ENCODE data around the gene ZNF300. TPM values are rescaled to one million over a fixed set of nuclear protein-coding genes. Genes with fewer than 3 reads are reported as not detected.
A peak's percentile ranks its signal among the peaks of the same experiment; 100 is the strongest.

The ZNF300 gene
- total and polyA plus RNA-seq, 10 of the 15 experiments (the other 5 are each of a cell fraction or from before 2014, with no cell fraction given), result 0.03 to 1.5 (median 0.16) TPM; not detected in 1

GRCh38 chr5:150895431-150896428, 9.1 kb downstream of the ZNF300 start:
- TF ChIP-seq HSF1 (IDR thresholded peaks at IDR 0.05; ENCODE audit: low read depth, low read length) (no peak), NFIC (IDR thresholded peaks at IDR 0.05; ENCODE audit: low read depth, low read length) (no peak), CBX5 (IDR thresholded peaks at IDR 0.05; ENCODE audit: low read depth) (0 out of 2 replicates have a peak, but pooled peaks have one; percentile 15)
- H3K4me2 ChIP-seq (ENCODE audit: control insufficient read depth, insufficient read depth), result no peak overlapping the region
- no peak overlapping the region for H3K27ac ChIP-seq (ENCODE audit: control insufficient read depth, insufficient read depth)
- no TSS peak for BruUV-seq (replicated peaks)
- H3K27me3 ChIP-seq (replicated peaks in 1 of 2; ENCODE audit: control insufficient read depth in 2 of 2, insufficient read depth in 2 of 2, low read length in 1 of 2), result no peaks in the 10 kb centered on the region
- no peak overlapping the region for H3K9ac ChIP-seq (ENCODE audit: control insufficient read depth, insufficient read depth, low read length)
- H4K20me1 ChIP-seq (ENCODE audit: control insufficient read depth, insufficient read depth), result no peaks in the 10 kb centered on the region
- H3K9me3 ChIP-seq (replicated peaks; ENCODE audit: control insufficient read depth, insufficient read depth, low read length), result peaks cover 16% of the 10 kb centered on the region
- no peak overlapping the region for H2AFZ ChIP-seq (ENCODE audit: control insufficient read depth, low read depth, low read length)
- DNase-seq (ENCODE audit: low read depth, low spot score), result no peak
- POLR2A ChIA-PET, result no interaction called here
- SMC1A ChIA-PET (ENCODE audit: uncharacterized antibody, unreplicated experiment), result interaction anchor here (0.7 kb wide), 1 partner anchor 10 kb away, joined by 3 read pairs; no protein-coding TSS in a partner anchor
- WGBS (ENCODE audit: insufficient coverage, insufficient replicate concordance, low lambda C conversion rate, missing lambda C conversion rate), result 49% methylated on average over 8 of the region's 8 CpGs
- no peaks in the 10 kb centered on the region for H3K4me1 ChIP-seq (ENCODE audit: control insufficient read depth, insufficient read depth, low read length)
- no peak overlapping the region for H3K4me3 ChIP-seq
- intact Hi-C loops (cut with micrococcal nuclease; ENCODE audit: unreplicated experiment), result no loop called here
- H3K36me3 ChIP-seq (ENCODE audit: control insufficient read depth in 2 of 2, insufficient read depth in 2 of 2, low read length in 1 of 2), result no peaks in the 10 kb centered on the region
- no peaks in the 10 kb centered on the region for H3K79me2 ChIP-seq (ENCODE audit: control insufficient read depth, insufficient read depth, low read length)
- FAIRE-seq, result no peak
- no peak for ATAC-seq
- CTCF ChIA-PET, result interaction anchor here (0.7 kb wide), 1 partner anchor 53 kb away, joined by 3 read pairs; no protein-coding TSS in a partner anchor
- RAD21 ChIA-PET (ENCODE audit: unreplicated experiment), result no interaction called here
- in situ Hi-C loops (cut with MboI), result no loop called here

GRCh38 chr5:150879358-150879757, 25.4 kb downstream of the ZNF300 start:
- Histone ChIP-seq H3K79me2 (ENCODE audit: control insufficient read depth, insufficient read depth, low read length) (no peaks in the 10 kb centered on the region), H3K4me3 (no peak overlapping the region), H3K27me3 (replicated peaks in 1 of 2; ENCODE audit: control insufficient read depth in 2 of 2, insufficient read depth in 2 of 2, low read length in 1 of 2) (no peaks in the 10 kb centered on the region), H3K27ac (ENCODE audit: control insufficient read depth, insufficient read depth) (no peak overlapping the region), H3K36me3 (ENCODE audit: control insufficient read depth in 2 of 2, insufficient read depth in 2 of 2, low read length in 1 of 2) (no peaks in the 10 kb centered on the region), H2AFZ (ENCODE audit: control insufficient read depth, low read depth, low read length) (no peak overlapping the region), H3K4me2 (ENCODE audit: control insufficient read depth, insufficient read depth) (no peak overlapping the region), H3K9ac (ENCODE audit: control insufficient read depth, insufficient read depth, low read length) (no peak overlapping the region), H3K9me3 (replicated peaks; ENCODE audit: control insufficient read depth, insufficient read depth, low read length) (no peaks in the 10 kb centered on the region; the same call in 2 of the 3 replicates), H3K4me1 (ENCODE audit: control insufficient read depth, insufficient read depth, low read length) (no peaks in the 10 kb centered on the region), H4K20me1 (ENCODE audit: control insufficient read depth, insufficient read depth) (no peaks in the 10 kb centered on the region)
- no TSS peak for BruUV-seq (replicated peaks)
- no peak for FAIRE-seq
- no peak for ATAC-seq
- CTCF ChIA-PET, result no interaction called here
- in situ Hi-C loops (cut with MboI), result no loop called here
- POLR2A ChIA-PET, result no interaction called here
- RAD21 ChIA-PET (ENCODE audit: unreplicated experiment), result no interaction called here
- intact Hi-C loops (cut with micrococcal nuclease; ENCODE audit: unreplicated experiment), result no loop called here
- SMC1A ChIA-PET (ENCODE audit: uncharacterized antibody, unreplicated experiment), result interaction anchor here (0.6 kb wide), 1 partner anchor 9 kb away, joined by 3 read pairs; no protein-coding TSS in a partner anchor
- no peak for DNase-seq (ENCODE audit: low read depth, low spot score)
- no peak for TF ChIP-seq RELA (IDR thresholded peaks at IDR 0.05; ENCODE audit: borderline replicate concordance, partially characterized antibody)
- no peak for TF ChIP-seq ZNF207 (IDR thresholded peaks at IDR 0.05; ENCODE audit: borderline replicate concordance)
- TF ChIP-seq SMC3 (IDR thresholded peaks at IDR 0.05; ENCODE audit: borderline replicate concordance, low read length), result no peak
- TF ChIP-seq HDGF (IDR thresholded peaks at IDR 0.05), result no peak
- no peak for TF ChIP-seq SP1 (IDR thresholded peaks at IDR 0.05; ENCODE audit: low read depth, low read length)
- no peak for TF ChIP-seq ZBTB4 (CRISPR knock-in tag; IDR thresholded peaks at IDR 0.05)
- no peak for TF ChIP-seq POLR2A (IDR thresholded peaks at IDR 0.05; ENCODE audit: low read depth, low read length)
- TF ChIP-seq NR2C1 (IDR thresholded peaks at IDR 0.05), result no peak
- no peak for TF ChIP-seq ZSCAN29 (IDR thresholded peaks at IDR 0.05)
- no peak for TF ChIP-seq BACH1 (IDR thresholded peaks at IDR 0.05; ENCODE audit: borderline replicate concordance)
